ENCODE results near the gene LSG1.

Gene LSG1

GRCh38 chr3:194612221-194612620, 59.8 kb downstream of the LSG1 start:
- H4K20me1 ChIP-seq (ENCODE audit: low read depth, low read length) = no peaks in the 10 kb centered on the region
- H3F3A ChIP-seq (ENCODE audit: insufficient read depth) = no peaks in the 10 kb centered on the region
- H3K4me2 ChIP-seq (ENCODE audit: low read depth, low read length, poor library complexity, severe bottlenecking) = no peak overlapping the region
- no peak overlapping the region for H3K27ac ChIP-seq (ENCODE audit: low read depth, low read length)
- no peaks in the 10 kb centered on the region for H3K36me3 ChIP-seq (ENCODE audit: low read length)
- TF ChIP-seq CTCF (IDR thresholded peaks at IDR 0.05; ENCODE audit: insufficient read depth, low read length, poor library complexity, severe bottlenecking) (no peak), EZH2phosphoT487 (conservative IDR thresholded peaks at IDR 0.05; ENCODE audit: low read length) (no peak)
- no peaks in the 10 kb centered on the region for H3K9me3 ChIP-seq (ENCODE audit: insufficient read depth, low read length)
- no peak overlapping the region for H3K9ac ChIP-seq (ENCODE audit: low read length)
- H3K27me3 ChIP-seq (ENCODE audit: low read length) = no peaks in the 10 kb centered on the region
- no peaks in the 10 kb centered on the region for H3K9me2 ChIP-seq (replicated peaks; ENCODE audit: insufficient read depth, low read length)
- H3K79me2 ChIP-seq (ENCODE audit: insufficient read depth, low read length) = no peaks in the 10 kb centered on the region
- no peak overlapping the region for H2AFZ ChIP-seq (ENCODE audit: low read depth, low read length, severe bottlenecking)
- no peak overlapping the region for H3K4me3 ChIP-seq (ENCODE audit: insufficient read depth, low read length, poor library complexity, severe bottlenecking)

GRCh38 chr3:194610689-194611088, 61.3 kb downstream of the LSG1 start:
- no peak overlapping the region for H3K9ac ChIP-seq (ENCODE audit: low read length)
- no peaks in the 10 kb centered on the region for H3F3A ChIP-seq (ENCODE audit: insufficient read depth)
- no peak overlapping the region for H3K27ac ChIP-seq (ENCODE audit: low read depth, low read length)
- no peak overlapping the region for H3K4me2 ChIP-seq (ENCODE audit: low read depth, low read length, poor library complexity, severe bottlenecking)
- no peaks in the 10 kb centered on the region for H3K9me3 ChIP-seq (ENCODE audit: insufficient read depth, low read length)
- no peak overlapping the region for H2AFZ ChIP-seq (ENCODE audit: low read depth, low read length, severe bottlenecking)
- no peak overlapping the region for H3K4me3 ChIP-seq (ENCODE audit: insufficient read depth, low read length, poor library complexity, severe bottlenecking)
- no peaks in the 10 kb centered on the region for H3K36me3 ChIP-seq (ENCODE audit: low read length)
- no peaks in the 10 kb centered on the region for H4K20me1 ChIP-seq (ENCODE audit: low read depth, low read length)
- H3K9me2 ChIP-seq (replicated peaks; ENCODE audit: insufficient read depth, low read length) = no peaks in the 10 kb centered on the region
- TF ChIP-seq EZH2phosphoT487 (conservative IDR thresholded peaks at IDR 0.05; ENCODE audit: low read length) = no peak
- TF ChIP-seq CTCF (IDR thresholded peaks at IDR 0.05; ENCODE audit: insufficient read depth, low read length, poor library complexity, severe bottlenecking) = no peak
- H3K27me3 ChIP-seq (ENCODE audit: low read length) = no peaks in the 10 kb centered on the region
- H3K79me2 ChIP-seq (ENCODE audit: insufficient read depth, low read length) = no peaks in the 10 kb centered on the region

- no peak overlapping the region for H3K27ac ChIP-seq (ENCODE audit: low read depth, low read length)
- H3K4me2 ChIP-seq (ENCODE audit: low read depth, low read length, poor library complexity, severe bottlenecking) = no peak overlapping the region
- TF ChIP-seq EZH2phosphoT487 (conservative IDR thresholded peaks at IDR 0.05; ENCODE audit: low read length) (no peak), CTCF (IDR thresholded peaks at IDR 0.05; ENCODE audit: insufficient read depth, low read length, poor library complexity, severe bottlenecking) (no peak)
- H3K4me3 ChIP-seq (ENCODE audit: insufficient read depth, low read length, poor library complexity, severe bottlenecking) = no peak overlapping the region
- H3F3A ChIP-seq (ENCODE audit: insufficient read depth) = no peaks in the 10 kb centered on the region
- H3K36me3 ChIP-seq (ENCODE audit: low read length) = no peaks in the 10 kb centered on the region
- H2AFZ ChIP-seq (ENCODE audit: low read depth, low read length, severe bottlenecking) = no peak overlapping the region
- no peaks in the 10 kb centered on the region for H3K27me3 ChIP-seq (ENCODE audit: low read length)
- H3K9me3 ChIP-seq (ENCODE audit: insufficient read depth, low read length) = no peaks in the 10 kb centered on the region
- no peaks in the 10 kb centered on the region for H3K9me2 ChIP-seq (replicated peaks; ENCODE audit: insufficient read depth, low read length)
- no peak overlapping the region for H3K9ac ChIP-seq (ENCODE audit: low read length)
- H4K20me1 ChIP-seq (ENCODE audit: low read depth, low read length) = no peaks in the 10 kb centered on the region
- H3K79me2 ChIP-seq (ENCODE audit: insufficient read depth, low read length) = no peaks in the 10 kb centered on the region
Measured at GRCh38 chr3:194609601-194610000, 62.4 kb downstream of the LSG1 start.
